ENCODE measurements around the gene TBCE. TPM values are rescaled to one million over a fixed set of nuclear protein-coding genes. Genes with fewer than 3 reads are reported as not detected.

TBCE gene
- total RNA-seq, 1 experiment from 2014 or later, result 41.6 TPM

DNA sequence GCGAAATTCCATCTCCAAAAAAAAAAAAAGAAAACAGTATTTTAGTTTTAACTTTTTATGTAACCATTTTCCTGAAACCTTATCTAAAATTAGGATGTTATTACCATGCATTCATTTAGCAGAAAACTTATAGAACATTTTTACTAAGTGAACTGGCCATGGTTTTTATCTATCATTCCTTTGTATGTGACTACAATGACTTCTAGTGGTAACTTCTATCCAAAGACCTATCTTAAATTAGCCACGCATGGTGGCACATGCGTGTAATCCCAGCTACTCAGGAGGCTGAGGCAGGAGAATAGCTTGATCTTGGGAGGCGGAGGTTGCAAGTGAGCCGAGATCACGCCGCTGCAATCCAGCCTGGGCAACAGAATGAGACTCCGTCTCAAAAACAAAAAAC, 27.5 kb upstream of the TBCE start:
- Mint-ChIP-seq H3K9me3 (no peaks in the 10 kb centered on the region; a peak in 1 of 5 replicates), H3K27ac (peak overlapping the region; percentile 37 to 81 (median 55); a peak in 6 of 7 replicates)
- H4K20me1 ChIP-seq (ENCODE audit: control insufficient read depth, insufficient read depth, insufficient read length), result no peaks in the 10 kb centered on the region

More for the DNA sequence above, 27.5 kb upstream of the TBCE start:
- no peak overlapping the region for H2BK20ac ChIP-seq (ENCODE audit: low read depth, low read length, poor library complexity, severe bottlenecking)
- no CpG with 5 or more reads among the region's 8 CpGs for WGBS (ENCODE audit: extremely low coverage, insufficient read length, low lambda C conversion rate)
- H3K23ac ChIP-seq (ENCODE audit: insufficient read length, low read depth, low read length), result no peak overlapping the region
- no peak overlapping the region for H3K56ac ChIP-seq (ENCODE audit: insufficient read length, low read depth, low read length)
- no peak overlapping the region for H2BK5ac ChIP-seq (ENCODE audit: insufficient read length, low read length)
- H3K14ac ChIP-seq (ENCODE audit: insufficient read depth, low read length), result no peak overlapping the region
- no peak overlapping the region for H3K4me2 ChIP-seq (ENCODE audit: insufficient read depth, insufficient read length, low read length)
- peaks cover under 1% of the 10 kb centered on the region; the same call in 1 of the 2 replicates for H3K79me2 ChIP-seq (ENCODE audit: insufficient read depth, low read length)
- no peaks in the 10 kb centered on the region for H3K79me1 ChIP-seq (ENCODE audit: insufficient read depth, low read depth, low read length, poor library complexity, severe bottlenecking)
- no peaks in the 10 kb centered on the region for H3K27me3 Mint-ChIP-seq (ENCODE audit: low read depth)
- H4K91ac ChIP-seq (ENCODE audit: insufficient read length, low read depth, low read length), result no peak overlapping the region
- no peak overlapping the region for H3T11ph ChIP-seq (ENCODE audit: low read length)
- no peak overlapping the region for H2AFZ ChIP-seq (ENCODE audit: low read length)
- H3K23me2 ChIP-seq (ENCODE audit: insufficient read length, low read depth, low read length, poor library complexity, severe bottlenecking), result no peaks in the 10 kb centered on the region
- H4K8ac ChIP-seq (replicated peaks; ENCODE audit: insufficient read length, low read depth, low read length), result no peak overlapping the region
- no peak overlapping the region for H3K9ac ChIP-seq (ENCODE audit: extremely low read depth, insufficient read length, low read length)
- peaks cover 3 to 4% of the 10 kb centered on the region in 2 experiments; a peak in 2 of 4 replicates for H3K4me1 Mint-ChIP-seq
- no peak overlapping the region for H3K4me3 Mint-ChIP-seq
- no peaks in the 10 kb centered on the region for H3K9me3 ChIP-seq (ENCODE audit: control insufficient read depth, low read depth, low read length)
- no peak overlapping the region for H3K4ac ChIP-seq (ENCODE audit: low read depth, low read length)
- no peak overlapping the region for H2AK5ac ChIP-seq (ENCODE audit: insufficient read length, low read length)
- H3K18ac ChIP-seq (ENCODE audit: insufficient read length, low read depth, low read length), result no peak overlapping the region
- no peaks in the 10 kb centered on the region for H3K4me1 ChIP-seq (ENCODE audit: insufficient read depth, low read length)
- no peak overlapping the region for H2BK120ac ChIP-seq (ENCODE audit: low read depth, low read length, poor library complexity, severe bottlenecking)
- no peak for DNase-seq
- no peak overlapping the region for H4K5ac ChIP-seq (ENCODE audit: insufficient read length, low read depth, low read length)
- no peak overlapping the region for H2BK15ac ChIP-seq (ENCODE audit: low read depth, low read length)
- H3K27me3 ChIP-seq (ENCODE audit: insufficient read depth, low read length), result no peaks in the 10 kb centered on the region
- H2BK12ac ChIP-seq (ENCODE audit: insufficient read length, low read depth, low read length), result no peak overlapping the region
- H3K27ac ChIP-seq (ENCODE audit: insufficient read length, low read depth, low read length), result no peak overlapping the region
- TF ChIP-seq CTCF (conservative IDR thresholded peaks at IDR 0.05), result no peak
- H3K36me3 Mint-ChIP-seq (ENCODE audit: insufficient read depth in 1 of 3, low read depth in 3 of 3), result peaks cover 22 to 47% (median 40%) of the 10 kb centered on the region in 3 experiments
